ENCODE measurements around the gene FGFBP1.
"Not testable (repeated sequence)": the region's sequence is repeated elsewhere in the genome, so short reads cannot be mapped to it uniquely, and the experiment has no call there.

The FGFBP1 gene

GRCh38 chr4:15947684-15948083, 9.1 kb upstream of the FGFBP1 start:
- DNase-seq (ENCODE audit: extremely low read depth in 1 of 2, low read depth in 1 of 2), result no peak

DNA sequence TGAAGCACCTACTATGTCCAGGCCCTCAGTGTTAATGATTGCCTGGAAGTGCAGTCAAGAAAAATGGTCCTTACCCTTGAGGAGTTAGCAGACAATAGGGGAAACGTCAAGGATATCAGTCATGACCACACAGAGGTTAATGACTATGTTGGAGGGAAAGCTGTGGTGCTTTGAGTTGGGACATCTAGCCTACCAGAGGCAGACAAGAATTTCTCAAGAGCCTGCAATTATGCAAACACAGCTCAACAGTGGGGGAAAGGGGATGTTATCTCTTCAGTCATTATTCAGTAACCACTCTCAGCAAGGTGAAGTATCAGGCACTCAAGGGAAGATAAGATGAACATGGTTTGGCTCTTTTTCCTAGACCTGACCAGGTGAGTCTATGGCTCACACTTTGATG, 7.0 kb upstream of the FGFBP1 start:
- DNase-seq (ENCODE audit: extremely low read depth in 1 of 2, low read depth in 1 of 2), result no peak

GRCh38 chr4:15944895-15945294, 6.4 kb upstream of the FGFBP1 start:
- no peak for DNase-seq (ENCODE audit: extremely low read depth in 1 of 2, low read depth in 1 of 2)

DNA sequence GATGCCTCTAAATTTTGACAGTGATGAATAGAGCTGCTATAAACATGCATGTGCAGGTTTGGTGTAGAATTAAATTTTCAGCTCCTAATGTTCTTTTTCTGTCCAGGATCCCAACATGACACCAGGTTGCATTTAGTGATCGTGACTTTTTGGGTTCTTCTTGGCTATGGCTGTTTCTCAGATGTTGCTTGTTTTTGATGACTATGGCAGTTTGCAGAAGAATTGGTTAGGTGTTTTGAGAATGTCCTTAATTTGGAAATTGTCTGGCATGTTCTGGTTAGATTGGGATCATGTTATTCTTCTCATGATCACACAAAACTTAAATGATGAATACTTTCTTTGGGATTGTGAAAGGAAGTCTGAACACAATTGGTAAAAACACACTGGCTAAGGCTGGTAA, 3.7 kb upstream of the FGFBP1 start:
- no peak for DNase-seq (ENCODE audit: extremely low read depth in 1 of 2, low read depth in 1 of 2)

GRCh38 chr4:15938182-15938581, 358 bp downstream of the FGFBP1 start:
- DNase-seq (ENCODE audit: extremely low read depth in 1 of 2, low read depth in 1 of 2), result no peak

DNA sequence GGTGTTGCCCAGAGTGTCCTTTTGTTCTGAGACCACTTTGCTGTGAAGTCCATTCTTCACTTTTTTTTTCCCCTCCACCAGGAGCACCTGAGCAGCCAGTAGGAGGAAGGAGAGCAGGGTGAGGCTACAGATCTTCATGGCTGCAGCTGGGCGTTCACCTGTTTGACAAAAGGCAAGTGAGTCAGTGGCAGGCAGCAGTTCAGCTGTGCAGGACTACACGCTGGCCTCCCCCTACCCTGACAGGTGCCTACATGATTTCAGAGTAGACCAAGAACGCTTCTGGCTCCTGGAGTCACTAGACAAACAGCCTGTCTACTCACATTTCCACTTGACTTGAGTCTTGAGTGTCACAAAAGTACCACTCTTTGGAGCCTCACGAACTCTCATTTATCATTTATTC, 2.0 kb downstream of the FGFBP1 start:
- no peak for DNase-seq (ENCODE audit: extremely low read depth in 1 of 2, low read depth in 1 of 2)

GRCh38 chr4:15935504-15936402, 2.8 kb downstream of the FGFBP1 start:
- no peak for DNase-seq (ENCODE audit: extremely low read depth in 1 of 2, low read depth in 1 of 2)

DNA sequence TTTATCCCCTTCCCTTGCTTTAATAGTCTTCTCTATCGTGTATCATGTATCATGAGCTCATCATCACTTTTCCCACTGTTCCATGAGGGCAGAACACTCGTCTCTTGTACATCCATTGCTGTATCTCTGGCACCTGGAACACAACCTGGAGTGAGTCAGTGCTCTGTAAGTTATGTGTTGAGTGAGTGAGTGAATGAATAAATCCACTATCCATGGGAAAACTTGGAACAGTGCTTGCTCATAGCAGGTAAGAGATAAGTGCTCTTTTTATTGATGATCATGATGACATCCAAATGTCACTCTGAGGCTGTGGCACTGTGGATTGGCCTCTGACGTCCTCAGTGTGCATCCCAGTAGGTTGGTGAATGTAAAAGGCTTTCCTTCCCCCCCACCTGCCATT, 4.3 kb downstream of the FGFBP1 start:
- DNase-seq (ENCODE audit: extremely low read depth in 1 of 2, low read depth in 1 of 2), result no peak

GRCh38 chr4:15931451-15932210, 6.9 kb downstream of the FGFBP1 start:
- DNase-seq (ENCODE audit: extremely low read depth in 1 of 2, low read depth in 1 of 2), result no peak

GRCh38 chr4:15930314-15930713, 8.2 kb downstream of the FGFBP1 start:
- DNase-seq (ENCODE audit: extremely low read depth in 1 of 2, low read depth in 1 of 2), result no peak

DNA sequence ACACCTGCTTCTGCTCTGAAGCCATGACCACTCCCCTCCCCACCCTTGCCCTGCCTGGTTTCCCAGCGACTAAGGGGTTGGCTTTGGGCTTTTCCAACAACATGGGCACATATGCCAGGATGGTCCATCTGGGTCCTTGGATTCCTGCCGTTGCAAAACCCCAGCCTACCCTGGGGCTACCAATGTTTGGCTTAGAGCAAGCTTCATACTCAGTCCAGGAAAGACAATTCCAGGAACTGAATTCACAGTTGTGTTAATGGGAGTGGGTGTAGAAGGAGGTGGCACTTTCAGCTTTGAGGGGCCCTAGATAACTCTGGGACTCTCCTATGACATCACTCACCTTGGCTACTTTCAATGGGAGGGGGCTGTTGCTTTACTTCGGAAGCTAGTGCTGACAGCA, 9.0 kb downstream of the FGFBP1 start:
- DNase-seq (ENCODE audit: extremely low read depth in 1 of 2, low read depth in 1 of 2), result no peak

GRCh38 chr4:15928883-15929282, 9.7 kb downstream of the FGFBP1 start:
- DNase-seq (ENCODE audit: extremely low read depth in 1 of 2, low read depth in 1 of 2), result no peak

DNA sequence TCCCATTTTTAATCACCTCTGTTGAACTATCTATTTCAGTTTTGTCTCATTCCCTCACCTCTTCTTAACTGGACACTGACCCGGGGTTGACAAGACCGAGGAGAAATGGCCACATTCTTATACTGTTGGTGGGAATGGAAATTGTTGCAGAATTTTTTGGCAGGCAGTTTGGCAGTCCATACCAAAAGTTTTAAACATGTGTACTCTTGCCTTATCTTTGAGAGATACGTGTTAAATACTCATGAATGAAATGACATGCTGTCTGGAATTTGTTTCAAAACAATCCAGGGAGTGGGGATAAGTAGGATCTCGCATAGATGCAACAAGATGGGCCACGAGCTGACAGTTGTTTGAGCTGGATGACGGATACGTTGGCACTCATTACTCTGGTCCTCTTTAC, 12.1 kb downstream of the FGFBP1 start:
- DNase-seq (ENCODE audit: extremely low read depth in 1 of 2, low read depth in 1 of 2), result no peak

DNA sequence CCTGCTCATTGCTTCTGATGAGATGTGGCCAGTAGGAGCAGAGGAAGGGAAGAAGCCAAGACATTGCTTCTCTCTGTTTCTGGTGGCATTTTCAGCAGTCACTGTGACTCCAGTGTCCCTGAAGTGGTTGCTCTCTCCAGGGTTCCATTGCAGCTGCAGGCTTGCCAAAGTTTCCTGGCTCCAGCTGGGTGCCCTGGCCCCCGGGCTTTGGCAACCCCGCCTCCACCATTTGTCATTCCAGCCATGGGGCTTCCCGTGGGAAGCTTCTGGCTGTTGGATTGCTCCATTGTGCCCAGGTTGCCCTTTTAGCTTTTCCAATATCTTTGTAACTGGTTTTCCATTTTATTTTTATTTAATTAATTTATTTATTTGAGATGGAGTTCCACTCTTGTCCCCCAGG, 12.7 kb downstream of the FGFBP1 start:
- DNase-seq (ENCODE audit: extremely low read depth in 1 of 2, low read depth in 1 of 2), result no peak

DNA sequence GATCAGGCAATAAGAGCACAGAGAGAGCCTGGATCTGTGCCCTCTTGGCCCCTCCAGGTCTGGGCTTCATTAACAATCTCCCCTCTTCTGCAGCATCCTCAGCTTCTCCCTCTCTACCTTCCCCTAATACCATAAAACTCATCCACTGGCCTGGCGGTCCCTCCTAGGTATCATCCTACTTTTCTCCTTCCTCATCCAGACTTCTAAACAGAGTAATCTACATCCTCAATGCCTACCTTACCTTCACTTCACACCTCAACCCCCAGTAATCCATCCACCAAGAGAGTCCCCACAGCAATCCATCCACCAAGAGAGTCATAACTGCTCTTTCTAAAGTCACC, 17.0 kb downstream of the FGFBP1 start:
- no peak for DNase-seq (ENCODE audit: extremely low read depth in 1 of 2, low read depth in 1 of 2)

- no peak for DNase-seq (ENCODE audit: extremely low read depth in 1 of 2, low read depth in 1 of 2)
Observed at GRCh38 chr4:15920723-15921591, 17.6 kb downstream of the FGFBP1 start.

GRCh38 chr4:15918484-15919129, 19.9 kb downstream of the FGFBP1 start:
- DNase-seq (ENCODE audit: extremely low read depth in 1 of 2, low read depth in 1 of 2), result no peak

GRCh38 chr4:15917297-15917696, 21.2 kb downstream of the FGFBP1 start:
- DNase-seq (ENCODE audit: extremely low read depth in 1 of 2, low read depth in 1 of 2), result no peak

DNA sequence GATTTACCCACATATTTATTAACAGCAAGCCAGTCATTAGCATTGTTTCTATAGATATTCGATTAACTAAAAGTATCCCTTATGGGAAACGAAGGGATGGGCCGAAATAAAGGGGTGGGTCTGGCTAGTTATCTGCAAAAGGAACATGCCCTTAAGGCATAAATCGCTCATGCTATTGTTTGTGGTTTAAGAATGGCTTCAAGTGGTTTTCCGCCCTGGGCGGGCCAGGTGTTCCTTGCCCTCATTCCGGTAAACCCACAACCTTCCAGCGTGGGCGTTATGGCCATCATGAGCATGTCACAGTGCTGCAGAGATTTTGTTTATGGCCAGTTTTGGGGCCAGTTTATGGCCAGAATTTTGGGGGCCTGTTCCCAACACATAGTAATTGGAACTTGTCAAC, 22.2 kb downstream of the FGFBP1 start:
- not testable (repeated sequence) for DNase-seq (ENCODE audit: extremely low read depth in 1 of 2, low read depth in 1 of 2)

GRCh38 chr4:15914736-15915135, 23.8 kb downstream of the FGFBP1 start:
- DNase-seq (ENCODE audit: extremely low read depth in 1 of 2, low read depth in 1 of 2), result no peak

DNA sequence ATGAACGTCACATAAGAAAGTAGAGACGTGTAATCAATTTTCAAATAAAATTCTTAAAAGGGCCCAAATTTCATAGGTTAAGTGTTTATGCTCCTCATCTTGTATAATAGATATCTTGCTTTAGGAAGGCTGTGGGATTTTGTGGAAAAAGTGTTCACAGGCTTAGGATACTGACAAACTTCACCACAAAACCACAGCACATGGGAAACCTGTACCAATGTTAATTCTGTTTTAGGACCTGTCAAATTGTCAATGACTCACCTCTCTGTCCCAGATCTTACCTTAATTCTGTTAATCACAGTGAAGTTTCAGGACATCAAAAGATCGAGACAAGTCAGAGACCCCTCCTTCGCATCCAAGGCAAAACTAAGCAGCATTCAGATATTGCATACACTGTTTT, 24.2 kb downstream of the FGFBP1 start:
- no peak for DNase-seq (ENCODE audit: extremely low read depth in 1 of 2, low read depth in 1 of 2)
